D721Med (cell line): ENCODE results near the gene TFF2.

ENCODE experiments used
- DNase-seq: peaks from one replicate; pipeline ENCODE4 v3.0.0; 2011; ENCODE audit warnings: low spot score; ENCODE audit not compliant: insufficient read length
- FAIRE-seq: peaks from 2 replicates; lab custom pipeline; 2011; peaks lifted over from hg19 to GRCh38; lab: Jason Lieb, UNC
- CTCF ChIP-seq: IDR thresholded peaks from 2 replicates; pipeline ENCODE4 v1.5.1; 2012; ENCODE audit warnings: mild to moderate bottlenecking, control low read depth; ENCODE audit not compliant: insufficient read depth; ENCODE audit errors: missing control alignments

The TFF2 gene

GRCh38 chr21:42314616-42315295 is 36.0 kb downstream of the TFF2 start:
- DNase-seq = no peak
- FAIRE-seq = no peak
- TF ChIP-seq CTCF = no peak

GRCh38 chr21:42313501-42313969 is 37.3 kb downstream of the TFF2 start:
- DNase-seq = no peak
- TF ChIP-seq CTCF = no peak
- no peak for FAIRE-seq

GRCh38 chr21:42312626-42313104 is 38.1 kb downstream of the TFF2 start:
- DNase-seq (no peak), FAIRE-seq (no peak)

GRCh38 chr21:42311816-42312625 is 38.8 kb downstream of the TFF2 start:
- no peak for FAIRE-seq
- no peak for DNase-seq
- TF ChIP-seq CTCF = no peak

More at GRCh38 chr21:42312626-42313104, 38.1 kb downstream of the TFF2 start:
- TF ChIP-seq CTCF = no peak

- DNase-seq = no peak
- no peak for TF ChIP-seq CTCF
- FAIRE-seq = no peak
Measured at GRCh38 chr21:42311160-42311559, 39.6 kb downstream of the TFF2 start.

- no peak for DNase-seq
- TF ChIP-seq CTCF = no peak
- no peak for FAIRE-seq
Measured at GRCh38 chr21:42310411-42311001, 40.3 kb downstream of the TFF2 start.
